ENCODE measurements around the gene MACF1.
"Not testable (repeated sequence)": the region's sequence is repeated elsewhere in the genome, so short reads cannot be mapped to it uniquely, and the experiment has no call there.

The MACF1 gene

DNA sequence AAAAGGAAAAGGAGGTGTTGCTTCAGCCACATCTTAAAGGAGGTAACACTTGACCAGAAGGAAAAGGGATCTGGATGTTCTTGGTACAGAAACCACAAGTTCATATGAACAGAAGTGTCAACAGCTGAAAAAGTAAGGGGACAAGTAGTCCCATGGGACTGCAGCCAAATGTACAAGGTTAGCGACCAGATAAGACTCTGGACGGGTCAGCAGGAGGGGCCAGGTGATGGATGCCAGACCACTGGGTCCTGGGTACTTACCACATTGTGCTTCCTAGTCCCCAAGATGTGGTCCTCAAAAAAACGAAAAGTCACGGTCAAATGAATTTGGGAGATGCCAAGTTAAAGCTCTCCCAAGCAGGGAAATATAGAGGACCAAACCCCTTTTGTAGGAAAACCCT lies 270.3 kb downstream of the MACF1 start:
- DNase-seq: no peak
- intact Hi-C loops (cut with DNase I): no loop called here

DNA sequence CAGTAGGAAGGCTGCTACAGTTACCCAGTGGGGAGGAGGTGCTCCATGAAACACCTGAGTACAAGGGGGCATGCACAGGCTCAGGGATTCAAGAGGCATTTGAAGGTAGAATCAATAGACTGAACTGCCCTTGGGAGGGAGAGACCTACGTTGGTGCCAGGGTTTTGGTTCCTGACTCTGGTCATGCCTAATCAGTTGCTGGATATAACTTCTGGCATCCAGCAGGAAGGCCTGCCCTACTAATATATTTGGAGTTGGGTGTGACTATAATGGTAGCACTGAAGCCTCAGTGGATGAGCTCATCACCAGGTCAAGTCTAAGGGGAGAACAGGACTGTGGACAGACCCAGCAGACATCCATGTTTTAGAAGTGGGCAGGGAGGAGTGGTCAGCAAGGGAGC lies 271.1 kb downstream of the MACF1 start:
- DNase-seq: not testable (repeated sequence)

DNA sequence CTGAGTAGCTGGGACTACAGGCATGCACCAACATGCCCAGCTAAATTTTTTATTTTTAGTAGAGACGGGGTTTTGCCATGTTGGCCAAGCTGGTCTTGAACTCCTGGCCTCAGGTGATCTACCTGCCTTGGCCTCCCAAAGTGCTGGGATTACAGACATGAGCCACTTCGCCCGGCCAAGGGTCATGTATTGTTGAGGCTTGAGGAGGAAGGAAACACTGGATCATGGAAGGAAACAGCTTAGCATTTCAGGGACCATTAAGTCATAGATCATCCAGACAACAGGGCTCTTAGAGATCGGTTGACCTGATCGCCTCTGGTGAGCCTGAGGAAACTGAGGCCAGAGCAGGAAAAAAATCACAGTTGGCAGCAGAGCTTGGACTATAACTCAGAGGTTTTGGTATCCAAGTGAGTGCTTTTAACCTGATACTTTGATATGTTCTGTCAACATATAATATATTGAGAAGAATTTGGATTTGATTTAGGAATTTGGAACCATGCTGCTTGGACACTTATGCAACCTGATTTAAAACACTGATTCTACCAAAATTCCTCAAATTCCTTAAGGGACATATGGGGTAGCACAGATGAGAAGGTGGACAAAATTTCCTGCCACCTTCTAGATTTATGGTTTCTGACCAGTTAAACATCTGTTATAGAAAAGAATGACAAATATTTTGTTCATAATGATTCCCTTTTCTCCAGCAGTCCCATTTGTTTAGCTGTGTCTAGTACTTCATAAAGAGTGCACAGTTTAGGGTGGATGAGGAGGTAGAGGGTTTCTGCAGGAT lies 273.8 kb downstream of the MACF1 start:
- intact Hi-C loops (cut with DNase I): no loop called here
- DNase-seq: no peak

More for the DNA sequence above, 271.1 kb downstream of the MACF1 start:
- intact Hi-C loops (cut with DNase I): not testable (repeated sequence)

DNA sequence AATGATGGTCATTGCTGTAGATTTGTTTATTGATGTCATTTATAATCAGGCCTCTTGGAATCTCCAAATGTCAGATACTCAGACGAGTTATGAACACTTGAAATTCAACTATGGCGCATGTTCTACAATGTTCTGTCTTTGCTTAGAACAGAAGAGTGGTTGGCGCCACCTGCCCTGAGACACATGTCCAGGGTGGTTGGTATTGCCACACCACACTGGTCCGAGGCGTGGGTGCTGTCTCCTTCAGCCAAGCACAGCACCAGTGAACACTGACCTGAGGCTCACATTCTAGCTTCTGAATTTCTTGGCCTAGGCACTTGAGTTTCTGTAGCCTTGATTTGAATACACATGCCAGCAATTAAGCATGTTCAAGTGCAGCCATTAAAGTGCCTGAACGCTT lies 276.8 kb downstream of the MACF1 start:
- intact Hi-C loops (cut with DNase I): no loop called here

DNA sequence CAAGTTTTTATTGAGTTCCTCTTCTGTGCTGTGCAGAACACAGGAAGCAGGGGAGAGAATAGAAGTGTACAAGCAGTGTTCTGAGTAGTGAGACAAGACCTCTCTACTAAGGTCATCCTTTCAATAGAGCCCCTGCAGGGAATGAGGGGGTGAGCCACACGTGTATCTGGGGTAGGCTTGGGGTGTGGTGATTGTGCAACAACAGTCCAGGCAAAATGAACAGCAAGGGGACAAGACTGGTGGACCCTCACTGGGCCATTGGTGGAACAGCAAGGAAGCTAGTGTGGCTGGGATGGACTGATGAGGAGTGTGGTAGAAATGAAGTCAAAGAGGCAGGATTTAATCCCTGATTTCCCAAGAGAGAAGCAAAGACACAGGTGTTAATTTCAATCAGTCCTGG lies 278.8 kb downstream of the MACF1 start:
- intact Hi-C loops (cut with DNase I): no loop called here
- no peak for DNase-seq

More for the DNA sequence above, 276.8 kb downstream of the MACF1 start:
- DNase-seq: no peak

DNA sequence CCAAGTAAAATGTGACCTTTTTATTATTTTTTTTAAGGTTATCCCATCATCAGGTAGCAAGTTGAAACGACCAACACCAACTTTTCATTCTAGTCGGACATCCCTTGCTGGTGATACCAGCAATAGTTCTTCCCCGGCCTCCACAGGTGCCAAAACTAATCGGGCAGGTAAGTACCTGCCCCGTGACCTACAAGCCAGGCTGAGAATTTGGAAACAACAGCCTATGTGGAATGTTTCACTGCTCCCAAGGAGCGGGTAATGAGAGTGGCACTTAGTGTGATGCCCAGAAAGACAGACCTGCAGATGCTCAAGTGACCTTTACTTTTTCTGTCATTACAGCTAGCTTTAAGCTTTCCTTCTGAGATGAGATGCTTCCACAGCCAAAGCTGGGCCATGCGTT lies 280.1 kb downstream of the MACF1 start:
- intact Hi-C loops (cut with DNase I): no loop called here
- no peak for DNase-seq

DNA sequence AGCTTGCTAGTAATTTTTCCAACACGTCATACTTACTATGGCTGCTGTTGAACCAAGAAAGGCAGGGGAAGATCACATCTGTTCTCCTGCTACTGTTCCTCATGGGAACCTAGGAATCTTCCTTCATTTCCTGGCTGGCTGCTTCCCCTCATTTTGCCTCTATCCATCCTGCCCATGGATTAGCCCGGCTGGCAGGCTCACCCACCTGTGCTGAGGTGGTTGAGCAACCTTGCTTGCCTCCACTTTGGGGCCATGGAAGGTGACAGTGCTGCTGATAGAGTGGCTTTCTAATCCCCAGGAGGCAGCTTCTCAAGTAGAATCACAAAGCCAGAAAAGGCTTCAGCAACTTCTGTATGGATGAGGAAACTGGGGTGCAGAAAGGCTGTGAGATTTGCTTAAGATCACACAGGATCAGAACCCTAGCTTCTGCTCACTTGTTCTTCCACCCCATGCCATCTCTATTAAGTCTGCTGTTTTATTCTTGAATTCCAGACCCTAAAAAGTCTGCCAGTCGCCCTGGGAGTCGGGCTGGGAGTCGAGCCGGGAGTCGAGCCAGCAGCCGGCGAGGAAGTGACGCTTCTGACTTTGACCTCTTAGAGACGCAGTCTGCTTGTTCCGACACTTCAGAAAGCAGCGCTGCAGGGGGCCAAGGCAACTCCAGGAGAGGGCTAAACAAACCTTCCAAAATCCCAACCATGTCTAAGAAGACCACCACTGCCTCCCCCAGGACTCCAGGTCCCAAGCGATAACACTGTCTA lies 280.7 kb downstream of the MACF1 start:
- DNase-seq: peak in 1 of 10 donors; percentile 87
- intact Hi-C loops (cut with DNase I): no loop called here

DNA sequence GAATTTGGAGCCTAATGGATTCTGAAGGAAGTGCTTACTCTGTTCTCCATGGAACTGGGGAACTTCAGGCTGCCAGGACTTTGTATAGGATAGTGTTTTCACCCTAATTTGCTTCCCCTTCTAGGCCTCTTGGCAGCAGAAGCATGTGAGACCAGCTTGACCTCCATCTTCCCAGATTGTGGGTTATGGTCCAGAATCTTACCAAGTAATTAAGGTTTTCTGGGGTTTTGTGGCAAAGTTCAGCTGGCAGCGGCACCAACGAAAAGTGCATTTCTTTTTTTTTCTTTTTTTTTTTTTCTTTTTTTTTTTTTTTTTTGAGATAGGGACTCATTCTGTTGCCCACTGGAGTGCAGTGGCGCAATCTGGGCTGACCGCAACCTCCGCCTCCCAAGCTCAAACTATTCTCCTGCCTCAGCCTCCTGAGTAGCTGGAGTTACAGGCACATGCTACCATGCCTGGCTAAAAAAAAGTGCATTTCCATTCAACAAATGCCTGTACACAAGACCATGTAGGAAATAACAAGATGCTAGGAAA lies 283.6 kb downstream of the MACF1 start:
- intact Hi-C loops (cut with DNase I): no loop called here
- DNase-seq: no peak

DNA sequence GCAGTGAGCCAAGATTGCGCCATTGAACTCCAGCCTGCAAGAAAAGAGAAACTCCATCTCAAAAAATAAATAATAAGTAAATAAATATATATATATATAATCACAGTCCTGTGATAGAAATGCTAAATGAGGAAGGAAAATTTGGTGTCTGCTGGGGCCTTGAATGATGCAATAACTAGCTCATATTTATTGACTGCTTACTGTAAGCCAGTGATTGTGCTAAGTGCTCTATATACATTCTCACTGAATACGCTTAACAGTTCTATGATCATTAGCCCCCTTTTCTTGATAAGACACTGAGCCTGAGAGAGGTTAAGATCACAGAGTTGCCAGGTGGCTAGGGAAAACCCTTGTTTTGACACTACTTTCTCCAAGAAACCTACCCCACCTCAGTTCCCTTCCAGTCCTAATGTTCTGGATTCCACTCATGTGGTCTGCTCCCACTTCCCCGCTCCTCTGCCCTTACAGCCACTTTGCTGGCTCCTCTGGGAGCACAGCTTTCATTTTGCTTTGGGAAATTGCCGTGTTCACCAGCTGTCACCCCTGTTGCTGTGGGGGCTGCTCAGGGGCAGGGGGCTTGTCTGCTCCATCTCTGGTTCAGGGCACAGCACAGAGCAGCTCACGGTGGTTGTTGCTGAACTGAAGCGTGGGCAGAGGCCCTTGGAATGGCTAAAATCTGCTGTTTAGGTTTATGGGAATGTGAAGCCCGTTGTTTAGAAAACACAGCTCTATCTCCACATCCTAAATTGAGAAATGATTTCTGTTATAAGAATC lies 284.5 kb downstream of the MACF1 start:
- DNase-seq: no peak
- intact Hi-C loops (cut with DNase I): no loop called here

DNA sequence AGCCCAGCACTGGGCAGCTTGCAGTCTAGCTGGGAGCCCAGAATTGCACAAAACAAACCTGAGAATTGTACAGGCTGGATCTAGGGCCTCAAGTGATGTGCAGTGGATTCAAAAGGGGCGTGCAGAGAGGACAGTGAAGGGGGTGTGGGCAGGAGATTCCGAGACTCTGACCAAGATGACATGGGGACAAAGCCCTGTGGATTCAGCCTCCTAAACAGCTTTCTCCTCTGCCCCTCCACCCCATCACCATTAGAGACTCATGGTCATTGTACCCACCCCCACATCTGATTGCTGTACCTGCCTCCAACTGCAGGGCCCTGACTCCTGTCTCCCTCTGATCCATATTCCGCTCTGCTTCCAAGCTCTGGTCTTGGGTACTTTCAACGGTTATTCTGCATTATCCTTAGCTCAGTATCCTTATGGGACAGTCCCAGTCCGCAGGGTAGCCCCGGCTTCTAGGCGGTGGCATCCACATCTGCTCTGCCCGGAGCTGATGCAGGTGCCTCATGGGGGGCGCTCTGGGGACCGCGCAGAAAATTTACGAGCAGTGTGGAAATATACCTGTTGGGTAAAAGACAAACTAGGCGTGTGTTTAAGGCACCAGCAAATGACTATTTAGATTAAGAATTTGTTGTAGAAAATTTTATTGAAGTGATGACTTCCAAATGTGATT lies 285.2 kb downstream of the MACF1 start:
- intact Hi-C loops (cut with DNase I): no loop called here

DNA sequence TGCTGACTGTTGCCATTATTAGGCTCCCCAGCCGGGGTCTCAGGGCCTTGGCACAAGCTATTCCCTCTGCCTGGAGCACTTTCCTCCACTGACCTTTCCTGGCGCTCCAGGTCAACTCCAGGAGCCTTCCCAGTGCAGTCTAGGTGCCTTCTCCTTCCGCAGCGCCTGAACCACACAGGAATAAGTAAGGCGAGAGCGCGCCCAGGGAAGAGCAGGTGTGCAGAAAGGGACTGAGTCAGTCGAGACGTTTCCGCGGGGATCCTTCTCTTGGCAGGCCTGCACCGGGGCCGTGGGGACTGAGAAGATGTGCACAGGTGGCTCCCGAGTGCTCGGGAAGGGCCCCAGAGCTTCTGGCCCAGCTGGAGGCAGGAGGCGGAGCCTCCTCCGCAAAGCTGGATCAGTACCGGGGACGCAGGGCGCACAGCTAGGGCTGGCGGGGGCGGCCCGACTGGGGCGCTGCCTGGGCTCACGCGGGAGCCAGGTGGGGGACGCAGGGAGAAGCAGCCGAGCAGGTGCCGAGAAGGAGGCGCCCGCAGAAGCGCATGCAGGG lies 286.2 kb downstream of the MACF1 start:
- intact Hi-C loops (cut with DNase I): no loop called here
- peak in 7 of 10 donors; percentile 45 to 94 (median 62) for DNase-seq

More for the DNA sequence above, 285.2 kb downstream of the MACF1 start:
- DNase-seq: no peak

DNA sequence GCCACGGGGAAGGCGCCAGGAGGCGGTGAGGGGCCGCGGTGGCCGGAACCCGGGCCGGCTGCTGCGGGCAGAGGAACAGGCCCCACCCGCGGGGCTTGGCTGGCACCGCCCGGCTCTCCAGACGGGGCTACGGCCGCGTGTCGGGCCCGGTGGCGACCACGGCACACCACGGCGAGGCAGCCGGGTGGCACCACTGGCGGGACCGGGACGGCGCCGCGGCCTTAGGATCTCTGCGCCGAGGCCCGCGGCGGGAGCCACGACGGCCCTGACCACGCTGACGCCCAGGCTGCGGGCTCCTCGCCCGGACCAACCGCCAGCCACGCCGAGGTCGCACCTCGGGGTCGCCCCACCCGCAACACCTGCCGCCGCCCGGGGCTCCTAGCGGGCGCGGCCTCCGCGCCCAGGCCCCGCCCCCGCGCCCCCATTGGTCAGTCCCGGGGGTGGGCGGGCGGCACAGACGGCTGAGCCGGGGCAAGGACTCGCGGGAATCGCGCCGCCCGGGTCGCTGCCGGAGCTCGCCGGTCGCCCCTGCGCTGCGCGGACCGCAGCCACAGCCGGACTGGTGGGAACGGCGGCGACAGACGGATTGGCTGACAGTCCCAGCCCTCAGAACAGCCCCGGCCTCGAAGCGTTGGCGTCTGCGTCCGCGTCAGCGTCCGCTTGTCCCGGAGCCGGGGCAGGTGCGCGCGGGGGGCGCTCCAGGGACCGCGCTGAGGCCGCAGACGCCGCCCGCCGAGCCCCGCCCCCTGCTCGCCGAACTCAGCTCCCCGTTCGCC lies 286.8 kb downstream of the MACF1 start, which contains the start of gene BMP8A:
Gene BMP8A, plus strand, starts transcription at position 491 of the 776 bp plus-strand sequence. CDS start 356 bp downstream, outside the sequence.
- intact Hi-C loops (cut with DNase I): no loop called here
- peak in 5 of 10 donors; percentile 33 to 87 (median 72) for DNase-seq

DNA sequence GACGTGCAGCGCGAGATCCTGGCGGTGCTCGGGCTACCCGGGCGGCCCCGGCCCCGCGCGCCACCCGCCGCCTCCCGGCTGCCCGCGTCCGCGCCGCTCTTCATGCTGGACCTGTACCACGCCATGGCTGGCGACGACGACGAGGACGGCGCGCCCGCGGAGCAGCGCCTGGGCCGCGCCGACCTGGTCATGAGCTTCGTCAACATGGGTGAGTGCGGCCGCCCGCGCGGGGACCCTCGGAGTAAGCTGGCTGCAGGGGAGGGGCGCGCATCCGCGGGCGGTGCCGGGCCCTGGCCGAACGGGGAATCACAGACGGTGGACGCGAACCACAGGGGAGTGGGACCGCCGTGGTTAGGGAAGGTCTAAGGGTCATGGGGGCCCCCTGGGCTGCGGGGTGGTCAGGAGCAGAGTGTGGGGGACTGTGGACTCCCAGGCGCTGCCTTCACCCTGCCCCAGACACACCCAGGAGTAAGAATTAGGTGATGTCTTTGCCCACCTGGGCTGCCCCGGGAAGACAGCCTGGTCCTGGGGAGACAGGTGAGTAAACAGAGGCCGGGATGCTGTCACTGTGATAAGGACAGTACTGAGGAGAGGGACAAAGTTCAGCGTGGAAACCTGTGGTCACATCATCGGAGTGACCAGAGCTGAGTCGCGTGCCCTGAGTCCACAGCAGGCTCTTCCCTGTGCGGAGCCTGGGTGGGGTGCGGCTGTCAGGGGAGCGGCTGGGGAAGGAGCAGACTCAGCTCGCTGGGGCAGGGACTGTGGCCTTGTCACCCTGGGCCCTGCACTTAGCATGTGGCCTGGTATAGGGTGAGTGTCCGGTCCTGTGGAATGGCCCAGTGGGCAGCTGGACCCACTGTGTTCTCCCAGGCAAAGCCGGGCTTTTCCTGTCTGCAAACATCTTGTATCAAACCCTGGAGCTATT lies 287.9 kb downstream of the MACF1 start:
- intact Hi-C loops (cut with DNase I): not testable (repeated sequence)
- DNase-seq: peak in 1 of 10 donors; percentile 59

DNA sequence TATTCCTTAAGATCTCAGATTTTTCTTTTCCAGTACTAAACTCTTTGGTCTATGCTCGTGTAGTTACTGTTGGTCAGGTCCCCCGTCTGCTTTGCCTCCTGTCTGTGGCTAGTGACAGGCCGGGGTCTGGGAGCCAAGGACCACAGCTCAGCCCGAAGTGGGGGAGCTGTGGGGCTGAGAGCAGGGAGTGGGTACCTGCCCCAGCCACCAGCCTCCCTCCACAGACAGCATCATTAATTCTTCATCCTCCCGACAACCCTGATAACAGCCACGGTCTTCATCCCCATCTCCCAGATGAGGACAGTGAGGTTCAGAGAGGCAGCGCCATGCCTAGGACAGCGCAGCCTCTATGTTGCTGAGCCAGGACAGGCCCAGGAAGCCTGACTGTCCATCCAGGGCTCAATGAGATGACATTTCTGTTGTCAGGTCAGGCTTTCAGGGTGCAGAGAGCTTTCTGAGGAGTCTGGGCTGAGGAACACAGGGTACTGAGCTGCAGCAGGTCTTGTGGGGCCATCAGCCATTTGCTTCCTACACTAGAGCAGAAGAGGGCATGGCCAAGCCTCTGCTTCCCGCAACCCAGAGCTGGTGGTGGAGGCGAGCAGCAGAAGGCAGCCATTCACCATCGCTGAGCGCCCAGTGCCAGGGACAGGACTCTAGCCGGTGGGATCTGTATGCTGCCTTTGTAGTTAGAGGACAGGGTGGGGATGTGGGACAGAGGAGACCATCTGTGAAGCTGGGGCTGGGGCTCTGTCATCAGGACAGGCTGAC lies 288.7 kb downstream of the MACF1 start:
- intact Hi-C loops (cut with DNase I): not testable (repeated sequence)
- peak in 3 of 10 donors; percentile 31 to 85 (median 65) for DNase-seq

DNA sequence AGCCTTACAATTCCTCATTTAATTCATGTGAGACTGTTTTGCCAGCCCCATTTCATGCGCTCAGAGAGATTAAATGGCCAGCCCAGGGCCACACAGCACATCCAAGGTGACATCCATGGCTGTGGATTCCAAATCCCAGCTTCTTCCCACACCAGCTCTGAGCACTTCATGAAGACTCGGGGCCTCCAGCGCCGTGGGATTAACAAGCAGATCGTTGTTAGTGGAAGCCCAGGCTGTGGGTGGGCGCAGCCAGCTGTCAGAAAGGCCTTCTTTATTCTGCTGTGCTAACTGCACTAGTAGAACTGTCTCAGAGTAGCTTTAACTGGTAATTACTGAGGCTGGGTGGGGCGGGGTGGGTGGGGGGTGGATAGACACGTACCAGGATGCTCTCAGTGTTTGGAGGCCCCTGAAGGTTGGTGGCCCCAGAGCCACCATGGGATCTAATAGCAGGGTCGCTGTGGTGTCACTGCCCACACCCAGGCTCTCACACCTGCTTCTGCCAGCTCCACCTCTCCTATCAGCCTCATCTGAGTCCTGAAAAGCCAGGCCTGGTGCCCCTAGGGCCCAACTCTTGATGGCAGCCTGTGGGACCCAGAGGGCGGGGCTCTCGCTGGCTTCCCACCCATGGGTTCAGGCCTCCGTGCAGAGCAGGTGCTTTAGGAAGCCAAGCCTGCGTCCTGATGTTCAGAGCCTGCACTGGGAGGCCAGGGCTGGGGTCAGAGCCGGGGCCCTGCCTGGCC lies 290.3 kb downstream of the MACF1 start:
- peak in 6 of 10 donors; percentile 33 to 91 (median 66) for DNase-seq
- intact Hi-C loops (cut with DNase I): no loop called here

DNA sequence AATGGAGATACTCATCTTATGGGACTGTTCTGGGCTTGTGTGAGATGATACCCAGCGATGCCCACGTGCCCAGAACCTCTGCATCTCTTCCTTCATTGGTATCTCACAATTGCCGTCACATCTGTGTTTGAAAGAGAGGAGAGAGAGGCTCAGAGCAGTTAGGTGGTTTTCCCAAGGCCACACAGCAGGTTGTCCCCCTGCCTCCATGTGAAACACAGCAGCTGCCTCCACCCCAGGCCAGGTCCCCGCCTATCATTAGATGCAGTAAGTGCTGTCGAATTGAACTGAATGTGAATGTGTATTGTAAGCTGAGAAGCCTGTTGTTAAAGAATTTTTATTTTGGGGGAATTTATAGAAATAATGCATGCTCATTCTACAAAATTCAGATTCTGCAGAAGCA lies 292.0 kb downstream of the MACF1 start:
- intact Hi-C loops (cut with DNase I): not testable (repeated sequence)
- DNase-seq: peak in 1 of 10 donors; percentile 35
